Hepatic stellate cell (primary cell): ENCODE results near the gene FNDC1.
"Not testable (repeated sequence)": the region's sequence is repeated elsewhere in the genome, so short reads cannot be mapped to it uniquely, and the experiment has no call there.

Source experiments
- DNase-seq: peaks from one replicate; pipeline ENCODE4 v3.0.0; 2011; ENCODE audit warnings: low spot score

Gene FNDC1

GRCh38 chr6:159259441-159260125 is 90.4 kb downstream of the FNDC1 start:
- DNase-seq, result no peak

GRCh38 chr6:159260208-159260607 is 91.0 kb downstream of the FNDC1 start:
- no peak for DNase-seq

- DNase-seq, result no peak
Measured at GRCh38 chr6:159261995-159262394, 92.8 kb downstream of the FNDC1 start.

- DNase-seq, result no peak
Measured at GRCh38 chr6:159262586-159262985, 93.4 kb downstream of the FNDC1 start.

GRCh38 chr6:159267165-159267564 is 98.0 kb downstream of the FNDC1 start:
- no peak for DNase-seq

GRCh38 chr6:159268511-159268910 is 99.3 kb downstream of the FNDC1 start:
- DNase-seq, result no peak

- DNase-seq, result no peak
Measured at GRCh38 chr6:159271257-159271656, 102.1 kb downstream of the FNDC1 start.

- DNase-seq, result no peak
Measured at GRCh38 chr6:159278626-159279025, 109.4 kb downstream of the FNDC1 start.

- no peak for DNase-seq
Measured at GRCh38 chr6:159279790-159280277, 110.6 kb downstream of the FNDC1 start.

GRCh38 chr6:159282421-159282820 is 113.2 kb downstream of the FNDC1 start:
- no peak for DNase-seq

- DNase-seq, result not testable (repeated sequence)
Measured at GRCh38 chr6:159284661-159285060, 115.5 kb downstream of the FNDC1 start.

GRCh38 chr6:159298840-159299239 is 129.6 kb downstream of the FNDC1 start:
- DNase-seq, result no peak

- no peak for DNase-seq
Measured at GRCh38 chr6:159299566-159299965, 130.4 kb downstream of the FNDC1 start.

- no peak for DNase-seq
Measured at GRCh38 chr6:159301277-159301676, 132.1 kb downstream of the FNDC1 start.

- no peak for DNase-seq
Measured at GRCh38 chr6:159301810-159302593, 132.8 kb downstream of the FNDC1 start.

GRCh38 chr6:159302594-159302992 is 133.4 kb downstream of the FNDC1 start:
- DNase-seq, result no peak

GRCh38 chr6:159303159-159303558 is 134.0 kb downstream of the FNDC1 start:
- DNase-seq, result no peak

GRCh38 chr6:159303784-159304183 is 134.6 kb downstream of the FNDC1 start:
- DNase-seq, result no peak

GRCh38 chr6:159304641-159305040 is 135.4 kb downstream of the FNDC1 start:
- DNase-seq, result no peak

- no peak for DNase-seq
Measured at GRCh38 chr6:159305159-159305558, 136.0 kb downstream of the FNDC1 start.

GRCh38 chr6:159305804-159306537 is 136.8 kb downstream of the FNDC1 start:
- no peak for DNase-seq

GRCh38 chr6:159307246-159307790 is 138.1 kb downstream of the FNDC1 start:
- no peak for DNase-seq
